ENCODE data around the gene PRKCH. TPM values are rescaled to one million over a fixed set of nuclear protein-coding genes. Genes with fewer than 3 reads are reported as not detected.

Gene PRKCH
- total RNA-seq, 1 experiment from 2014 or later, result 5.2 TPM

GRCh38 chr14:61372379-61372778, 51.0 kb downstream of the PRKCH start:
- Mint-ChIP-seq H3K27me3 (ENCODE audit: low read depth) (peaks cover 5% of the 10 kb centered on the region), H3K4me1 (peaks cover 7% of the 10 kb centered on the region in 2 experiments), H3K36me3 (ENCODE audit: insufficient read depth in 1 of 3, low read depth in 3 of 3) (peaks cover 23 to 37% (median 32%) of the 10 kb centered on the region in 3 experiments), H3K4me3 (no peak overlapping the region), H3K9me3 (peaks cover 35 to 40% of the 10 kb centered on the region in 2 experiments), H3K27ac (no peak overlapping the region)
- Histone ChIP-seq H3K18ac (ENCODE audit: insufficient read length, low read depth, low read length) (no peak overlapping the region), H3K27me3 (ENCODE audit: insufficient read depth, low read length) (no peaks in the 10 kb centered on the region), H2BK20ac (ENCODE audit: low read depth, low read length, poor library complexity, severe bottlenecking) (no peak overlapping the region), H3K79me2 (ENCODE audit: insufficient read depth, low read length) (no peaks in the 10 kb centered on the region), H3K27ac (ENCODE audit: insufficient read length, low read depth, low read length) (no peak overlapping the region), H3T11ph (ENCODE audit: low read length) (no peak overlapping the region), H2AFZ (ENCODE audit: low read length) (no peak overlapping the region), H4K8ac (replicated peaks; ENCODE audit: insufficient read length, low read depth, low read length) (no peak overlapping the region), H3K4ac (ENCODE audit: low read depth, low read length) (no peak overlapping the region), H3K9ac (ENCODE audit: extremely low read depth, insufficient read length, low read length) (no peak overlapping the region), H2AK5ac (ENCODE audit: insufficient read length, low read length) (no peak overlapping the region), H2BK15ac (ENCODE audit: low read depth, low read length) (no peak overlapping the region), H4K20me1 (ENCODE audit: control insufficient read depth, insufficient read depth, insufficient read length) (no peaks in the 10 kb centered on the region), H3K4me2 (ENCODE audit: insufficient read depth, insufficient read length, low read length) (no peak overlapping the region), H4K5ac (ENCODE audit: insufficient read length, low read depth, low read length) (no peak overlapping the region), H2BK12ac (ENCODE audit: insufficient read length, low read depth, low read length) (no peak overlapping the region), H3K14ac (ENCODE audit: insufficient read depth, low read length) (no peak overlapping the region), H3K79me1 (ENCODE audit: insufficient read depth, low read depth, low read length, poor library complexity, severe bottlenecking) (no peaks in the 10 kb centered on the region), H3K23ac (ENCODE audit: insufficient read length, low read depth, low read length) (no peak overlapping the region), H2BK5ac (ENCODE audit: insufficient read length, low read length) (no peak overlapping the region), H3K56ac (ENCODE audit: insufficient read length, low read depth, low read length) (no peak overlapping the region), H4K91ac (ENCODE audit: insufficient read length, low read depth, low read length) (no peak overlapping the region), H3K23me2 (ENCODE audit: insufficient read length, low read depth, low read length, poor library complexity, severe bottlenecking) (no peaks in the 10 kb centered on the region), H3K4me1 (ENCODE audit: insufficient read depth, low read length) (peaks cover 3% of the 10 kb centered on the region; the same call in 1 of the 2 replicates), H2BK120ac (ENCODE audit: low read depth, low read length, poor library complexity, severe bottlenecking) (no peak overlapping the region), H3K9me3 (ENCODE audit: control insufficient read depth, low read depth, low read length) (peaks cover 9% of the 10 kb centered on the region)
- TF ChIP-seq, protein P1, sequence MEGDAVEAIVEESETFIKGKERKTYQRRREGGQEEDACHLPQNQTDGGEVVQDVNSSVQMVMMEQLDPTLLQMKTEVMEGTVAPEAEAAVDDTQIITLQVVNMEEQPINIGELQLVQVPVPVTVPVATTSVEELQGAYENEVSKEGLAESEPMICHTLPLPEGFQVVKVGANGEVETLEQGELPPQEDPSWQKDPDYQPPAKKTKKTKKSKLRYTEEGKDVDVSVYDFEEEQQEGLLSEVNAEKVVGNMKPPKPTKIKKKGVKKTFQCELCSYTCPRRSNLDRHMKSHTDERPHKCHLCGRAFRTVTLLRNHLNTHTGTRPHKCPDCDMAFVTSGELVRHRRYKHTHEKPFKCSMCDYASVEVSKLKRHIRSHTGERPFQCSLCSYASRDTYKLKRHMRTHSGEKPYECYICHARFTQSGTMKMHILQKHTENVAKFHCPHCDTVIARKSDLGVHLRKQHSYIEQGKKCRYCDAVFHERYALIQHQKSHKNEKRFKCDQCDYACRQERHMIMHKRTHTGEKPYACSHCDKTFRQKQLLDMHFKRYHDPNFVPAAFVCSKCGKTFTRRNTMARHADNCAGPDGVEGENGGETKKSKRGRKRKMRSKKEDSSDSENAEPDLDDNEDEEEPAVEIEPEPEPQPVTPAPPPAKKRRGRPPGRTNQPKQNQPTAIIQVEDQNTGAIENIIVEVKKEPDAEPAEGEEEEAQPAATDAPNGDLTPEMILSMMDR (conservative IDR thresholded peaks at IDR 0.05), result no peak
- no CpG with 5 or more reads among the region's 2 CpGs for WGBS (ENCODE audit: extremely low coverage, insufficient read length, low lambda C conversion rate)
- DNase-seq, result no peak
